ENCODE measurements around the gene SCCPDH. TPM values are rescaled to one million over a fixed set of nuclear protein-coding genes. Genes with fewer than 3 reads are reported as not detected.
A peak's percentile ranks its signal among the peaks of the same experiment; 100 is the strongest.

The SCCPDH gene
- total and polyA plus RNA-seq, 2 of the 13 experiments (the other 11 are each of a cell fraction or from before 2014, with no cell fraction given): 36.7 to 62.3 TPM

GRCh38 chr1:246801241-246802020, 77.2 kb downstream of the SCCPDH start (continued):
- TF ChIP-seq KDM1A (CRISPR knock-in tag; IDR thresholded peaks at IDR 0.05) (no peak), ZNF382 (CRISPR knock-in tag; IDR thresholded peaks at IDR 0.05; ENCODE audit: borderline replicate concordance) (no peak), ZMYM4 (CRISPR knock-in tag; IDR thresholded peaks at IDR 0.05) (no peak; the same call in 1 of the 2 replicates), SOX6 (IDR thresholded peaks at IDR 0.05) (no peak), SOX6 (CRISPR knock-in tag; IDR thresholded peaks at IDR 0.05) (peak; percentile 51; the same call in 1 of the 2 replicates), SOX13 (IDR thresholded peaks at IDR 0.05) (no peak), SOX13 (CRISPR knock-in tag; conservative IDR thresholded peaks at IDR 0.05 in 1 of 2, IDR thresholded peaks at IDR 0.05 in 1 of 2) (peak in 1 of 2 experiments; percentile 45; a peak in 1 of 4 replicates), ARID5B (CRISPR knock-in tag; IDR thresholded peaks at IDR 0.05) (peak; percentile 58), TFE3 (CRISPR knock-in tag; IDR thresholded peaks at IDR 0.05) (no peak), FOSL1 (CRISPR knock-in tag; IDR thresholded peaks at IDR 0.05; ENCODE audit: borderline replicate concordance) (no peak), MEIS1 (CRISPR knock-in tag; IDR thresholded peaks at IDR 0.05; ENCODE audit: borderline replicate concordance) (no peak), TAF1 (CRISPR knock-in tag; IDR thresholded peaks at IDR 0.05) (no peak), RXRA (CRISPR knock-in tag; IDR thresholded peaks at IDR 0.05) (peak; percentile 14; the same call in 1 of the 2 replicates), ZNF788 (CRISPR knock-in tag; IDR thresholded peaks at IDR 0.05; ENCODE audit: borderline replicate concordance) (no peak), ZNF292 (CRISPR knock-in tag; IDR thresholded peaks at IDR 0.05; ENCODE audit: borderline replicate concordance, low read depth) (peak; percentile 91), FOXA1 (IDR thresholded peaks at IDR 0.05) (no peak), FOXA1 (CRISPR knock-in tag; IDR thresholded peaks at IDR 0.05) (0 out of 2 replicates have a peak, but pooled peaks have one; percentile 31)
- TF ChIP-seq, protein P1, sequence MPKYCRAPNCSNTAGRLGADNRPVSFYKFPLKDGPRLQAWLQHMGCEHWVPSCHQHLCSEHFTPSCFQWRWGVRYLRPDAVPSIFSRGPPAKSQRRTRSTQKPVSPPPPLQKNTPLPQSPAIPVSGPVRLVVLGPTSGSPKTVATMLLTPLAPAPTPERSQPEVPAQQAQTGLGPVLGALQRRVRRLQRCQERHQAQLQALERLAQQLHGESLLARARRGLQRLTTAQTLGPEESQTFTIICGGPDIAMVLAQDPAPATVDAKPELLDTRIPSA (CRISPR knock-in tag; IDR thresholded peaks at IDR 0.05; ENCODE audit: borderline replicate concordance): no peak
- TF ChIP-seq, protein P2, sequence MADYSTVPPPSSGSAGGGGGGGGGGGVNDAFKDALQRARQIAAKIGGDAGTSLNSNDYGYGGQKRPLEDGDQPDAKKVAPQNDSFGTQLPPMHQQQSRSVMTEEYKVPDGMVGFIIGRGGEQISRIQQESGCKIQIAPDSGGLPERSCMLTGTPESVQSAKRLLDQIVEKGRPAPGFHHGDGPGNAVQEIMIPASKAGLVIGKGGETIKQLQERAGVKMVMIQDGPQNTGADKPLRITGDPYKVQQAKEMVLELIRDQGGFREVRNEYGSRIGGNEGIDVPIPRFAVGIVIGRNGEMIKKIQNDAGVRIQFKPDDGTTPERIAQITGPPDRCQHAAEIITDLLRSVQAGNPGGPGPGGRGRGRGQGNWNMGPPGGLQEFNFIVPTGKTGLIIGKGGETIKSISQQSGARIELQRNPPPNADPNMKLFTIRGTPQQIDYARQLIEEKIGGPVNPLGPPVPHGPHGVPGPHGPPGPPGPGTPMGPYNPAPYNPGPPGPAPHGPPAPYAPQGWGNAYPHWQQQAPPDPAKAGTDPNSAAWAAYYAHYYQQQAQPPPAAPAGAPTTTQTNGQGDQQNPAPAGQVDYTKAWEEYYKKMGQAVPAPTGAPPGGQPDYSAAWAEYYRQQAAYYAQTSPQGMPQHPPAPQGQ (CRISPR knock-in tag; IDR thresholded peaks at IDR 0.05; ENCODE audit: borderline replicate concordance): no peak
- TF ChIP-seq, protein P3, sequence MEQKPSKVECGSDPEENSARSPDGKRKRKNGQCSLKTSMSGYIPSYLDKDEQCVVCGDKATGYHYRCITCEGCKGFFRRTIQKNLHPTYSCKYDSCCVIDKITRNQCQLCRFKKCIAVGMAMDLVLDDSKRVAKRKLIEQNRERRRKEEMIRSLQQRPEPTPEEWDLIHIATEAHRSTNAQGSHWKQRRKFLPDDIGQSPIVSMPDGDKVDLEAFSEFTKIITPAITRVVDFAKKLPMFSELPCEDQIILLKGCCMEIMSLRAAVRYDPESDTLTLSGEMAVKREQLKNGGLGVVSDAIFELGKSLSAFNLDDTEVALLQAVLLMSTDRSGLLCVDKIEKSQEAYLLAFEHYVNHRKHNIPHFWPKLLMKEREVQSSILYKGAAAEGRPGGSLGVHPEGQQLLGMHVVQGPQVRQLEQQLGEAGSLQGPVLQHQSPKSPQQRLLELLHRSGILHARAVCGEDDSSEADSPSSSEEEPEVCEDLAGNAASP (CRISPR knock-in tag; IDR thresholded peaks at IDR 0.05; ENCODE audit: borderline replicate concordance): no peak

Measured in HepG2 (cell line).